Prostate gland (tissue), 2 donors: ENCODE results near the gene GOLPH3L. TPM values are rescaled to one million over a fixed set of nuclear protein-coding genes. Genes with fewer than 3 reads are reported as not detected.
A peak's percentile ranks its signal among the peaks of the same experiment; 100 is the strongest.
"Not testable (repeated sequence)": the region's sequence is repeated elsewhere in the genome, so short reads cannot be mapped to it uniquely, and the experiment has no call there.

Experiments
- DNase-seq: peaks from one replicate; pipeline ENCODE4 v3.0.0-alpha.2; 2019; ENCODE audit warnings: low spot score
- H3K27ac ChIP-seq, 2 donors: fragments of 200-600 bp; sonication (generic); 2 replicates each; pipeline ENCODE4 v1.5.1; 2017 to 2019
- H3K27me3 ChIP-seq: fragments of 200-600 bp; sonication (generic); replicated peaks from 2 replicates; pipeline ENCODE4 v1.5.1; 2019; ENCODE audit not compliant: insufficient read depth
- H3K36me3 ChIP-seq, 2 donors: fragments of 200-600 bp; sonication (generic); 1 replicate in 1 of 2; 2 replicates in 1 of 2; pipeline versions ENCODE4 v1.5.1 to v1.8.1; 2017 to 2019
- H3K4me1 ChIP-seq: fragments of 200-600 bp; sonication (generic); replicated peaks from 2 replicates; pipeline ENCODE4 v1.5.1; 2019
- H3K4me3 ChIP-seq, 2 donors: fragments of 200-600 bp; sonication (generic); 2 replicates each; pipeline ENCODE4 v1.5.1; 2017 to 2019
- H3K9me3 ChIP-seq: fragments of 200-600 bp; sonication (generic); 2 replicates; pipeline ENCODE4 v1.5.1; 2017
- POLR2A ChIP-seq: fragments of 450-650 bp; IDR thresholded peaks from one replicate; pipeline ENCODE4 v1.6.1; 2016; ENCODE audit warnings: antibody characterized with exemption, mild to moderate bottlenecking
- POLR2AphosphoS5 ChIP-seq: sonication (generic); formaldehyde crosslinking; IDR thresholded peaks from one replicate; pipeline ENCODE4 v1.6.1; 2017; ENCODE audit warnings: antibody characterized with exemption
- WGBS: methylation state at CpG from one replicate; pipeline ENCODE4 v1.1.5; 2018; 5-methylcytosine and 5-hydroxymethylcytosine counted together
- intact Hi-C: fragments of 100-400 bp; cut with DNase I; formaldehyde crosslinking; loops from one replicate; pipeline ENCODE4 v1.14.2; 2022
- total RNA-seq, 2 donors: library from RNA; depleted of rRNA; stranded (reverse); fragments of >200 nt; gene quantifications; one replicate each; pipeline ENCODE4 v1.1.0, GENCODE V29; 2016
- TF ChIP-seq, protein P1 (sequence below), 4 experiments: fragments of 200-600 bp in 2 of 4; fragments of 450-650 bp in 2 of 4; sonication (generic) in 2 of 4; IDR thresholded peaks; 1 replicate in 3 of 4; 2 replicates in 1 of 4; pipeline ENCODE4 v1.5.1; 2016 to 2019; ENCODE audit warnings: antibody characterized with exemption in 4 of 4, mild to moderate bottlenecking in 2 of 4, moderate library complexity in 2 of 4

Gene GOLPH3L
- total RNA-seq, 2 donors from 2014 or later, result 25.0 to 39.8 TPM

DNA sequence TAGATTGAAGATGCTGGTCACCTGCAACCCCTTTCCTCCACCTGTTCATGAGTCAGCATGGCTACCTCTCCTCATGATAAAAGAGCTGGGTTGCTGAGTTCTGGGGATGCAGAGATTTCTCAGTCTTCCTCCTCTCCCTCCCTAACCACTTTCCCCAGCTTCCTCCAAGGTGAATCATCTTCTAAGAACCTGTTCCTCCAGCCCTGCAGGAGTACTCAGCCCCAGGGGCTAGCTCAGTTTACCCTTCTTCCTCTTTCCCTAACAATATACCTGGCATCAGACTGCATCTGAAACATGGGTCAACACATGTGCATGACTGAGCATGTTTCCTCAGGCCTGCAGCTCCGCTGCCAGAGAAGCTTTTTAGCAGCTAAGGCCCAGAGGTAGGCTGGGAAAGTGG lies 72.8 kb downstream of the GOLPH3L start:
- DNase-seq, result peak; percentile 68
- H3K4me3 ChIP-seq, H3K27me3 ChIP-seq, H3K9me3 ChIP-seq, H3K36me3 ChIP-seq: not testable (repeated sequence)
- TF ChIP-seq POLR2AphosphoS5 (peak; percentile 75), POLR2A (peak; percentile 21)
- intact Hi-C loops, result loop anchor here (10.0 kb wide), 1 partner anchor 149 kb away; no protein-coding TSS in a partner anchor
- WGBS, result 63% methylated on average over 1 of the region's 1 CpG
- Histone ChIP-seq H3K4me1 (peaks cover 13% of the 10 kb centered on the region), H3K27ac (peak overlapping the region; percentile 53 to 58)

DNA sequence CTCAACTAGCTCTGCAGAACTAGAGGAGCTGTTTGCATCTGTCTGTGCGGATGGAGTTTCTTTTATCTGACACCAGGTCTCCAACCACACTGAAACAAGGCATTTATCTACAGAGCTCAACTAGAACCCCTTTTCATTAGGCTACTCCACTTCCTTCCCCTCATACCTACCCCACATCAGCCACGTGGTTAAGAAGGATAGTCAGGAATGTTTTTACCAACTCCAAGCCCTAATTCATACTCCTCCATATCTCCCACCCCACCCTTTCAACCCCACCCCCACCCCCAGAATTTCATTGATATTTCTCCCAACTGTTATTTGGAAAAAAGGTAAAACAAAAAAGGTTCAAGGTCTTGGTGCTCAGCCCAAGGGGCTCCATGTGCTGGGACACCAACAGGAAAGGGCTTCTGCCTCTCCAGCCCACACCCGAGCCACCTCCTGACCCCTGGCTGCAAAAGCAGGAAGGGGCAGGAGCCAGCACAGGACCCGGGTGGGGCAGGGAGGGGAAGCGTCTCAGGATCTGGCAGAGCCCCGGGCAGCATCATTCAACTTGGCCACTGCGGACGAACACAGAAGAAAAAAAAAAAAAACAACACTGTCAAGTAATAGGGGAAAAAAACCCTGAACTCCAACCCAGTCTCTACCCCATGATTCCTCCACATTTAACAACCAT lies 74.5 kb downstream of the GOLPH3L start:
- WGBS, result 39% methylated on average over 8 of the region's 8 CpGs
- intact Hi-C loops, result loop anchor here (10.0 kb wide), 1 partner anchor 148 kb away; no protein-coding TSS in a partner anchor
- Histone ChIP-seq H3K27ac (peak overlapping the region; percentile 68 to 77), H3K4me3 (no peak overlapping the region), H3K9me3 (no peaks in the 10 kb centered on the region), H3K36me3 (peaks cover 5 to 6% of the 10 kb centered on the region in 2 donors), H3K4me1 (peaks cover 8% of the 10 kb centered on the region), H3K27me3 (no peaks in the 10 kb centered on the region)
- DNase-seq, result no peak
- TF ChIP-seq, protein P1, sequence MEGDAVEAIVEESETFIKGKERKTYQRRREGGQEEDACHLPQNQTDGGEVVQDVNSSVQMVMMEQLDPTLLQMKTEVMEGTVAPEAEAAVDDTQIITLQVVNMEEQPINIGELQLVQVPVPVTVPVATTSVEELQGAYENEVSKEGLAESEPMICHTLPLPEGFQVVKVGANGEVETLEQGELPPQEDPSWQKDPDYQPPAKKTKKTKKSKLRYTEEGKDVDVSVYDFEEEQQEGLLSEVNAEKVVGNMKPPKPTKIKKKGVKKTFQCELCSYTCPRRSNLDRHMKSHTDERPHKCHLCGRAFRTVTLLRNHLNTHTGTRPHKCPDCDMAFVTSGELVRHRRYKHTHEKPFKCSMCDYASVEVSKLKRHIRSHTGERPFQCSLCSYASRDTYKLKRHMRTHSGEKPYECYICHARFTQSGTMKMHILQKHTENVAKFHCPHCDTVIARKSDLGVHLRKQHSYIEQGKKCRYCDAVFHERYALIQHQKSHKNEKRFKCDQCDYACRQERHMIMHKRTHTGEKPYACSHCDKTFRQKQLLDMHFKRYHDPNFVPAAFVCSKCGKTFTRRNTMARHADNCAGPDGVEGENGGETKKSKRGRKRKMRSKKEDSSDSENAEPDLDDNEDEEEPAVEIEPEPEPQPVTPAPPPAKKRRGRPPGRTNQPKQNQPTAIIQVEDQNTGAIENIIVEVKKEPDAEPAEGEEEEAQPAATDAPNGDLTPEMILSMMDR (IDR thresholded peaks at IDR 0.05), result no peak
- TF ChIP-seq POLR2A (no peak), POLR2AphosphoS5 (no peak)

DNA sequence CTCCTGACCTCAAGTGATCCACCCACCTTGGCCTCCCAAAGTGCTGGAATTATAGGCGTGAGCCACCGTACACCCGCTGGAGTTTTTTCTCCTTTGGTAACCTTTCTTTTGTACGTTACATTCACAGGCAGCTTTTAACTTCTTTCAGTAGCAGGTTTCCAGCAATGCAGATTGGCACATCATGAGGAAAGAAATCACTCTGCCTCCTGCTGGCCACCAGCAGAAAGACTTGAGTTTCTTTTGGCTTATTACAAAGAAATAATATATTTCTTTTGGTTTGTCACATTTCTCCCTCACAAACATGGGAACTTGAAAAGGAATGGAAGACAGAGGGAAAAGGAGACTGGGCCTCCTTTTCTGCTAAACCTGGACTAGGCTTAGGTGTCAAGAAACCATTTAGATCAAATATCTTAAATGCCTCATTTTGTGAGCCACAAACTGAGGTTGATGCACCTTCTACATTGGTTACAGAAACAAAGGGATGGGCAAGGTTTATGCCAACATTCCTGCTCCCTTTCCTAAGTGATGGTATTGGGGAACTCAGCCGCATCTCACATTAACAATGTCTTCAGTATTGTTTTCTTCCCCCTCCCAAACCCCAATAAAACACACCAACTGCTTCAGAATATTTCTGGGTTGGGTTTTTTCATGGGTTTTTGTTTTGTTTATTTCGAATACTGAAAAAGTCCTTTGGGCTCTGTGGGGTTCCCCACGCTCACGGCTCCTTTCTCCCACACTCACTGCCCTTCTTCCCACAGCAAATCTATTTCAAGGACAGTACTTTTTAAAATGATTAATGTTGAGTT lies 75.3 kb downstream of the GOLPH3L start:
- no peak overlapping the region for H3K4me3 ChIP-seq
- H3K4me1 ChIP-seq, result peaks cover 8% of the 10 kb centered on the region
- TF ChIP-seq, protein P1 (IDR thresholded peaks at IDR 0.05), result peak in 3 of 4 experiments; percentile 66 to 72 (median 72)
- TF ChIP-seq POLR2AphosphoS5 (peak; percentile 59), POLR2A (no peak)
- peak; percentile 37 for DNase-seq
- intact Hi-C loops, result loop anchor here (2.0 to 10.0 kb wide), 2 partner anchors 61 to 147 kb away; no protein-coding TSS in a partner anchor
- peaks cover 2 to 6% of the 10 kb centered on the region in 2 donors for H3K36me3 ChIP-seq
- peak overlapping the region; percentile 68 to 77 for H3K27ac ChIP-seq
- no peaks in the 10 kb centered on the region for H3K9me3 ChIP-seq
- H3K27me3 ChIP-seq, result no peaks in the 10 kb centered on the region
- 52% methylated on average over 8 of the region's 8 CpGs for WGBS

DNA sequence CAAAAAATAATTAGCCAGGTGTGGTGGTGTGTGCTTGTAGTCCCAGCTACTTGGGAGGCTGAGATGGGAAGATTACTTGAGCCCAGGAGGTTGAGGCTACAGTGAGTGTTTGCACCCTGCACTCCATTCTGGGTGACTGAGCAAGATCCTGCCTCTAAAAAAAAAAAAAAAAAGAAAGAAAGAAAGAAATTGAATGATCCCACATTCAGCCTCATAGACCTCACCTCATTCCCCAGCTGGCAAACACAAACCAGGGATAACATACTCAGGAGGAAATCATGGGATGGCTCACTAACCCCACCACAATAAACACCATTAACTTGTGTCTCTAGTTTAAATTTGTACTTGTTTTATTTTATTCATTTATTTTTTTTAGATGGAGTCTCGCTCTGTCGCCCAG lies 76.0 kb downstream of the GOLPH3L start:
- H3K4me3 ChIP-seq, result no peak overlapping the region
- TF ChIP-seq, protein P1 (IDR thresholded peaks at IDR 0.05), result no peak
- TF ChIP-seq POLR2AphosphoS5, result no peak
- no peak for TF ChIP-seq POLR2A
- no peak for DNase-seq
- H3K9me3 ChIP-seq, result no peaks in the 10 kb centered on the region
- no peaks in the 10 kb centered on the region for H3K27me3 ChIP-seq
- WGBS, result 100% methylated on average over 2 of the region's 2 CpGs
- intact Hi-C loops, result loop anchor here (2.0 to 10.0 kb wide), 2 partner anchors 60 to 146 kb away; no protein-coding TSS in a partner anchor
- H3K36me3 ChIP-seq, result peaks cover 0 to 6% of the 10 kb centered on the region in 2 donors
- H3K4me1 ChIP-seq, result peaks cover 8% of the 10 kb centered on the region
- peak overlapping the region; percentile 68 to 77 for H3K27ac ChIP-seq
